Neuron (in vitro differentiated cells): ENCODE data around the gene CCNB2.

ENCODE experiments used
- H2AFZ ChIP-seq: one replicate; pipeline ENCODE4 v1.6.1; 2013; ENCODE audit warnings: low read depth, mild to moderate bottlenecking, inconsistent platforms, low read length, moderate library complexity
- H3K27me3 ChIP-seq: one replicate; pipeline ENCODE4 v1.6.1; 2013; ENCODE audit warnings: low read length; ENCODE audit not compliant: insufficient read depth
- H3K36me3 ChIP-seq: one replicate; pipeline ENCODE4 v1.6.1; 2013; ENCODE audit warnings: low read length; ENCODE audit not compliant: insufficient read depth
- H3K4me1 ChIP-seq: one replicate; pipeline ENCODE4 v1.6.1; 2013; ENCODE audit warnings: low read length; ENCODE audit not compliant: insufficient read depth
- H3K4me3 ChIP-seq: 2 replicates; pipeline ENCODE4 v1.5.1; 2013; ENCODE audit warnings: mild to moderate bottlenecking, low read length, moderate library complexity
- H3K9me3 ChIP-seq: one replicate; pipeline ENCODE4 v1.6.1; 2013; ENCODE audit warnings: low read length

The CCNB2 gene

DNA sequence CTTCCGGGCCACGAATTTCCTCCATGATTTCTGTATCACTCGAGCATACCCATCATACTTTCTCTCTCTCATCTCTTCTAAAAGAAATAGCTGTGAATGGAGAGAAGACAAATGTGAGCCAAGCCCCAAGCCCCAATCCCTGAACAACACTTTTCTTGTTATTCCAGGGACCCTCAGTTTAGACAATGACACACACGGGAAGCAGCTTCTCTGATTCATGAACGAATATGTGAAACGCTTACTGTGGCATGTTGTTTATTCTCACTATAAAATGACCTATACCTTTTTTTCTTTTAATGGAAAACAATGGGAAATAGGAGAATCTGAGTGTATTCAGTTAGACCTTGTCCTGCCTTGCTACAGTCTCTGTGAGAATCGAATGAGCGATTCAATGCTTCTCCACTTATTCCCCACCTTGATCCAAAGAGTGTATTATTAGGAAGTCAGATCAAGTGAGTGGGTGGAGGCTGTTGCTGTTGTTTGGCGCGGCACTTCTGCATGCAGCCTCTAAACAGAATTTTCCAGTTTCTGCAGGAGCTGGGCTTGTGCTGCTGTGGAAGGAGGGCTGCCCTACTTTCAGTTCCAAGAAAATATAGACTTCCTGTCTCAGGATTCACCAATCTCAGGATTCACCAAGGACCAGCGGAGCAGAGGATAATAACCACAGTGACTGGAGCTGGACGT lies 69.3 kb downstream of the CCNB2 start:
- Histone ChIP-seq H3K27me3 (no peaks in the 10 kb centered on the region), H3K9me3 (no peaks in the 10 kb centered on the region), H3K4me3 (no peak overlapping the region)

More for the DNA sequence above, 69.3 kb downstream of the CCNB2 start:
- H2AFZ ChIP-seq: no peak overlapping the region
- H3K4me1 ChIP-seq: no peaks in the 10 kb centered on the region
- H3K36me3 ChIP-seq: peaks cover 4% of the 10 kb centered on the region
